ENCODE results near the gene CFAP54. TPM values are rescaled to one million over a fixed set of nuclear protein-coding genes. Genes with fewer than 3 reads are reported as not detected.

Gene CFAP54
- total and polyA plus RNA-seq, 2 donors = 0.28 to 0.39 TPM

DNA sequence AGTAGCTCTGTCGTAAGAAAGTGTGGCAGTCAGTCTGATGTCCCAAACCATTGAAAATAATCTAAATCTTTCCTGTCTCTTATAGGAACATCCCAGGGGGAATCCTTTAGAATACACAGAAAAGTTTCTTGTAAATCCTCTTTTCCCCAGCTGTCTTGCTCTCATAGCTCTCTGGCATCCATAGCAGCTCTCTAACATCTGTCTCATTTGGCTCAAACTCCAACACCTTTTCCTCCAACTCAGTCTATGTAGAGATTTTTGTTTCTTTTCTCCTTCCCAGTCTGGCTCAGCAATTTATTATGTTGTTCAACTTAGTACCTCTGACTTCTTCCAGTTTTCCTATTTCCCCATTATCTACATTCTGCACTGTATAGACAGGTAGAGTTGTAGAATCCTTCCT lies 333.3 kb downstream of the CFAP54 start:
- no peak overlapping the region for H3K27ac ChIP-seq (ENCODE audit: low read depth in 1 of 2, low read length in 1 of 2)
- H3K4me3 ChIP-seq (ENCODE audit: low read length in 2 of 2) = no peak overlapping the region
- no peaks in the 10 kb centered on the region for H3K4me1 ChIP-seq (ENCODE audit: control insufficient read depth in 2 of 2, insufficient read depth in 2 of 2, low read length in 2 of 2)
- 96% methylated on average over 1 of the region's 1 CpG for WGBS
- no peak for DNase-seq (ENCODE audit: low read depth in 6 of 9, low spot score in 9 of 9)
- no peaks in the 10 kb centered on the region for H3K27me3 ChIP-seq (ENCODE audit: control insufficient read depth in 2 of 2, insufficient read depth in 1 of 2, low read length in 1 of 2)
- H3K36me3 ChIP-seq (ENCODE audit: control insufficient read depth in 2 of 2, insufficient read depth in 2 of 2, low read length in 1 of 2) = no peaks in the 10 kb centered on the region
- H3K9me3 ChIP-seq (ENCODE audit: control insufficient read depth in 2 of 2, insufficient read depth in 1 of 2, low read length in 1 of 2) = no peaks in the 10 kb centered on the region

GRCh38 chr12:96824074-96824837 lies 334.9 kb downstream of the CFAP54 start:
- Histone ChIP-seq H3K4me1 (ENCODE audit: control insufficient read depth in 2 of 2, insufficient read depth in 2 of 2, low read length in 2 of 2) (no peaks in the 10 kb centered on the region), H3K27ac (ENCODE audit: low read depth in 1 of 2, low read length in 1 of 2) (no peak overlapping the region), H3K27me3 (ENCODE audit: control insufficient read depth in 2 of 2, insufficient read depth in 1 of 2, low read length in 1 of 2) (no peaks in the 10 kb centered on the region), H3K9me3 (ENCODE audit: control insufficient read depth in 2 of 2, insufficient read depth in 1 of 2, low read length in 1 of 2) (no peaks in the 10 kb centered on the region), H3K36me3 (ENCODE audit: control insufficient read depth in 2 of 2, insufficient read depth in 2 of 2, low read length in 1 of 2) (no peaks in the 10 kb centered on the region), H3K4me3 (ENCODE audit: low read length in 2 of 2) (no peak overlapping the region)
- DNase-seq (ENCODE audit: low read depth in 6 of 9, low spot score in 9 of 9) = peak in 3 of 9 donors; percentile 4 to 28 (median 6)
- WGBS = 97% methylated on average over 7 of the region's 7 CpGs

DNA sequence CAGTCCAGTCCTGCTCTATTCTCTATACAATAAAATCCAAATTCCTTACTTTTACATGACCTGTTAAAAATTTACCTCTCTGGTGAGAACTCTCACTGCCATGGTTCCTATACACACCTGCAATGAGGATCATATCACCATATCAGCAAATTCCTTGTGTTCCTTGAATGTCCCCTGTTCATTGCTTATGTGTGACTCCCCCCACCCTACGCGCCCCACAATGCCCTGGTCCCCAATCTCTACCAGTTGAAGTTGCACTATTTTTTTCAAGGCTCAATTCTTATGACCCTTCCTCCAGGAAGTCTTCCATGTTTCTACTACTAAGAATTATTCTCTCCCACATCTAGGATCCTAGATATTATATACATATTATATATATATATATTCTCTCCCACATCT lies 335.5 kb downstream of the CFAP54 start:
- Histone ChIP-seq H3K27ac (ENCODE audit: low read depth in 1 of 2, low read length in 1 of 2) (no peak overlapping the region), H3K36me3 (ENCODE audit: control insufficient read depth in 2 of 2, insufficient read depth in 2 of 2, low read length in 1 of 2) (no peaks in the 10 kb centered on the region), H3K9me3 (ENCODE audit: control insufficient read depth in 2 of 2, insufficient read depth in 1 of 2, low read length in 1 of 2) (no peaks in the 10 kb centered on the region), H3K4me3 (ENCODE audit: low read length in 2 of 2) (no peak overlapping the region), H3K4me1 (ENCODE audit: control insufficient read depth in 2 of 2, insufficient read depth in 2 of 2, low read length in 2 of 2) (no peaks in the 10 kb centered on the region), H3K27me3 (ENCODE audit: control insufficient read depth in 2 of 2, insufficient read depth in 1 of 2, low read length in 1 of 2) (no peaks in the 10 kb centered on the region)
- peak in 4 of 9 donors; percentile 2 to 27 (median 18) for DNase-seq (ENCODE audit: low read depth in 6 of 9, low spot score in 9 of 9)
- WGBS = 98% methylated on average over 2 of the region's 2 CpGs

DNA sequence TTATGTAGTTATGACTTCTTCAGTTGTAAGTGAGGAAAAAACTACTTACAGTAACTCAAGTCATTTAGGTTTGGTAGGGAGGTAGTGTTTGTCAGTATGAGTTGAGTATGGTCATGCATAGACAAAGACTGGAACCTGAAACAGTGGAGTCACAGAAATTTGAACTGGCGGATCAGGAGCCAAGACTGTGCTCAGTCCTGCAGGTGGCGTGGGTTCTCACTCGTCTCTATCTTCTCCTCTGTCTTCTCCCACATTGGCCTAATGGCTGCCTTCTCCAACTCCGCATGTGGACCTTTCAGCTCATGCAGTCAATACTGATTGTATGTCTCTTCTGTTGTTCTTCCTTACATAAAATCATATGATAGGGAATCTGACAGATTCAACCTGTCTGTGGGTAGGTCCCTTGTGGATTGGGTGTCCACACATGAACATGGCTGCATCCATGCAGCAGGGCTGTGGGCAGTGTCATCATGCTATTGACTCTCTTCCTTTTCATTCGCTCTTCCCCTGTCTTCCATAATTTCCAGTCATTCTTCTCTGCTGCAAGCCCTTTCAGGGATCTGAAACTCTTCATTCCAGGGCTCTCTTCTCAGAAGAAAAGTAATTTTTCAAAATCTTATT lies 338.9 kb downstream of the CFAP54 start:
- H3K4me1 ChIP-seq (ENCODE audit: control insufficient read depth in 2 of 2, insufficient read depth in 2 of 2, low read length in 2 of 2) = no peaks in the 10 kb centered on the region
- H3K4me3 ChIP-seq (ENCODE audit: low read length in 2 of 2) = no peak overlapping the region
- H3K27me3 ChIP-seq (ENCODE audit: control insufficient read depth in 2 of 2, insufficient read depth in 1 of 2, low read length in 1 of 2) = no peaks in the 10 kb centered on the region
- no peak overlapping the region for H3K27ac ChIP-seq (ENCODE audit: low read depth in 1 of 2, low read length in 1 of 2)
- WGBS = 98% methylated on average over 5 of the region's 5 CpGs
- no peaks in the 10 kb centered on the region for H3K9me3 ChIP-seq (ENCODE audit: control insufficient read depth in 2 of 2, insufficient read depth in 1 of 2, low read length in 1 of 2)
- H3K36me3 ChIP-seq (ENCODE audit: control insufficient read depth in 2 of 2, insufficient read depth in 2 of 2, low read length in 1 of 2) = no peaks in the 10 kb centered on the region
- peak in 4 of 9 donors; percentile 4 to 28 (median 19) for DNase-seq (ENCODE audit: low read depth in 6 of 9, low spot score in 9 of 9)

DNA sequence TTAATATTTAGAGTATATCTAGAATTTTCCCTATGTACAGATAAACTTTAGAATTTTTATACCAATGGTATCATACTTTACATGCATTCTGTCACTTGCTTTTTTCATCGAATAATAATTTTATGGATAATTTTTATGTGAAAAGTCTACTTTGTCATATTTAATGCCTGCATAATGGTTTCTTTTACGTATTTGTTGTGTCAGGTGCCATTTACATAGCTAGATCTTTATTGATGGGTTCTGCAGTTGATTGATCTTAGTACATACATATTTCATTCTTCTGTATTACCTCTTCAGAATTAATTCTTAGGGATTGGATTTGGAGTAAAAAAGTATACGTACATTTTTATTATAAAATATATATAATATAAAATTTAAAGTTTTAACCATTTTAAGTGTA lies 340.0 kb downstream of the CFAP54 start:
- H3K27ac ChIP-seq (ENCODE audit: low read depth in 1 of 2, low read length in 1 of 2) = no peak overlapping the region
- no peaks in the 10 kb centered on the region for H3K9me3 ChIP-seq (ENCODE audit: control insufficient read depth in 2 of 2, insufficient read depth in 1 of 2, low read length in 1 of 2)
- no peak overlapping the region for H3K4me3 ChIP-seq (ENCODE audit: low read length in 2 of 2)
- 96% methylated on average over 3 of the region's 3 CpGs for WGBS
- no peaks in the 10 kb centered on the region for H3K36me3 ChIP-seq (ENCODE audit: control insufficient read depth in 2 of 2, insufficient read depth in 2 of 2, low read length in 1 of 2)
- H3K27me3 ChIP-seq (ENCODE audit: control insufficient read depth in 2 of 2, insufficient read depth in 1 of 2, low read length in 1 of 2) = no peaks in the 10 kb centered on the region
- no peaks in the 10 kb centered on the region for H3K4me1 ChIP-seq (ENCODE audit: control insufficient read depth in 2 of 2, insufficient read depth in 2 of 2, low read length in 2 of 2)
- DNase-seq (ENCODE audit: low read depth in 6 of 9, low spot score in 9 of 9) = no peak

DNA sequence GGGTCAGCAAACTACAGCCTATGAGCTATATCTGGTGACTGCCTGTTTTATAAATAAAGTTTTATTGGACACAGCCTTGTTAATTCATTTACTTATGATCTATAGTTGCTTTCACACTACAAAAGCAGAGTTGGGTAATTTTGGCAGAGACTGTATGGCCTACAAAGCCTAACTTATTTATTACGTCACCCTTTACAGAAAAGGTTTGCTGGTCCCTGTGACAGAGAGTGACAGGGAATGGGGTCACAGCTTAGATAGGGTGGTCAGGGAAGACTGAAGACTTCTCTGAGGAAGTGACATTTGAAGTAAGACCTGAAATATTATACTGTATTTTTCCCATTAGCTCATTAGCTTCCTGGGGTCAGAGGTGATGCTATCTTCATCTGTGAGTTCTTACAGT lies 342.0 kb downstream of the CFAP54 start:
- no peak overlapping the region for H3K27ac ChIP-seq (ENCODE audit: low read depth in 1 of 2, low read length in 1 of 2)
- no peak for DNase-seq (ENCODE audit: low read depth in 6 of 9, low spot score in 9 of 9)
- WGBS = 99% methylated on average over 1 of the region's 1 CpG
- H3K27me3 ChIP-seq (ENCODE audit: control insufficient read depth in 2 of 2, insufficient read depth in 1 of 2, low read length in 1 of 2) = no peaks in the 10 kb centered on the region
- H3K4me1 ChIP-seq (ENCODE audit: control insufficient read depth in 2 of 2, insufficient read depth in 2 of 2, low read length in 2 of 2) = no peaks in the 10 kb centered on the region
- H3K36me3 ChIP-seq (ENCODE audit: control insufficient read depth in 2 of 2, insufficient read depth in 2 of 2, low read length in 1 of 2) = no peaks in the 10 kb centered on the region
- no peak overlapping the region for H3K4me3 ChIP-seq (ENCODE audit: low read length in 2 of 2)
- no peaks in the 10 kb centered on the region for H3K9me3 ChIP-seq (ENCODE audit: control insufficient read depth in 2 of 2, insufficient read depth in 1 of 2, low read length in 1 of 2)

- no peak overlapping the region for H3K27ac ChIP-seq (ENCODE audit: low read depth in 1 of 2, low read length in 1 of 2)
- H3K4me3 ChIP-seq (ENCODE audit: low read length in 2 of 2) = no peak overlapping the region
- H3K4me1 ChIP-seq (ENCODE audit: control insufficient read depth in 2 of 2, insufficient read depth in 2 of 2, low read length in 2 of 2) = no peaks in the 10 kb centered on the region
- peaks cover 0 to 2% of the 10 kb centered on the region in 2 donors for H3K9me3 ChIP-seq (ENCODE audit: control insufficient read depth in 2 of 2, insufficient read depth in 1 of 2, low read length in 1 of 2)
- H3K27me3 ChIP-seq (ENCODE audit: control insufficient read depth in 2 of 2, insufficient read depth in 1 of 2, low read length in 1 of 2) = no peaks in the 10 kb centered on the region
- no peak for DNase-seq (ENCODE audit: low read depth in 6 of 9, low spot score in 9 of 9)
- WGBS = 91% methylated on average over 2 of the region's 2 CpGs
- H3K36me3 ChIP-seq (ENCODE audit: control insufficient read depth in 2 of 2, insufficient read depth in 2 of 2, low read length in 1 of 2) = no peaks in the 10 kb centered on the region
Measured at GRCh38 chr12:96846293-96846692, 356.9 kb downstream of the CFAP54 start.

- no peak for DNase-seq (ENCODE audit: low read depth in 6 of 9, low spot score in 9 of 9)
- WGBS = 90% methylated on average over 3 of the region's 3 CpGs
- Histone ChIP-seq H3K4me1 (ENCODE audit: control insufficient read depth in 2 of 2, insufficient read depth in 2 of 2, low read length in 2 of 2) (no peaks in the 10 kb centered on the region), H3K9me3 (ENCODE audit: control insufficient read depth in 2 of 2, insufficient read depth in 1 of 2, low read length in 1 of 2) (peaks cover 0 to 6% of the 10 kb centered on the region in 2 donors), H3K27ac (ENCODE audit: low read depth in 1 of 2, low read length in 1 of 2) (no peak overlapping the region), H3K36me3 (ENCODE audit: control insufficient read depth in 2 of 2, insufficient read depth in 2 of 2, low read length in 1 of 2) (no peaks in the 10 kb centered on the region), H3K27me3 (ENCODE audit: control insufficient read depth in 2 of 2, insufficient read depth in 1 of 2, low read length in 1 of 2) (no peaks in the 10 kb centered on the region), H3K4me3 (ENCODE audit: low read length in 2 of 2) (no peak overlapping the region)
Measured at GRCh38 chr12:96850676-96851075, 361.3 kb downstream of the CFAP54 start.

GRCh38 chr12:96858162-96858561 lies 368.8 kb downstream of the CFAP54 start:
- DNase-seq (ENCODE audit: low read depth in 6 of 9, low spot score in 9 of 9) = peak in 1 of 9 donors; percentile 21
- Histone ChIP-seq H3K4me3 (ENCODE audit: low read length in 2 of 2) (no peak overlapping the region), H3K9me3 (ENCODE audit: control insufficient read depth in 2 of 2, insufficient read depth in 1 of 2, low read length in 1 of 2) (peaks cover 0 to 11% of the 10 kb centered on the region in 2 donors), H3K36me3 (ENCODE audit: control insufficient read depth in 2 of 2, insufficient read depth in 2 of 2, low read length in 1 of 2) (no peaks in the 10 kb centered on the region), H3K4me1 (ENCODE audit: control insufficient read depth in 2 of 2, insufficient read depth in 2 of 2, low read length in 2 of 2) (no peaks in the 10 kb centered on the region), H3K27ac (ENCODE audit: low read depth in 1 of 2, low read length in 1 of 2) (peak overlapping the region in 1 of 2 donors; percentile 21), H3K27me3 (ENCODE audit: control insufficient read depth in 2 of 2, insufficient read depth in 1 of 2, low read length in 1 of 2) (no peaks in the 10 kb centered on the region)
- 8% methylated on average over 1 of the region's 1 CpG for WGBS
